ENCODE results near the gene ECEL1. TPM values are rescaled to one million over a fixed set of nuclear protein-coding genes. Genes with fewer than 3 reads are reported as not detected.
"Not testable (repeated sequence)": the region's sequence is repeated elsewhere in the genome, so short reads cannot be mapped to it uniquely, and the experiment has no call there.

Gene ECEL1
- total RNA-seq, 2 donors from 2014 or later, result not detected

DNA sequence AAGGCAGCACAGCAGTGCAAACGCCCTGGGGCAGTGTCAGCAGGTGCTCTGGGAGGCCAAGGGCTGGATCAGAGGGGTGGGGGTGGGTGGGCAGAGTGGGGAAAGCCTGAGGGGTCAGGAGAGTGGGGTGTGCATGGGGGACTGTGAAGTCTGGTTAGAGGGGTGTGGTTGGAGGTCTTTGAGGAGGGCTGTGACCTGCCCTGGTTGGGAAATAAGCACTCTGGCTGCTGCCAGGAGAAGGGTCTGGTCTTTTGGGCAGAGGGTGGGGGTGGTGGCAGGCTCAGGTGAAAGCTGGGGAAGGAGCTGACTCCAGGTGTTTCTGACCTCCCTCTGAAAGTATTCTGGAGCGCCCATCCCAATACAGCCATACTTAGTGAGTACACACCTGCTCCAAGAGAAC, 27.5 kb downstream of the ECEL1 start:
- Mint-ChIP-seq H3K27ac (no peak overlapping the region), H3K36me3 (no peaks in the 10 kb centered on the region), H3K9me3 (no peaks in the 10 kb centered on the region)
- no peak for ATAC-seq
- peak in 1 of 2 donors; percentile 6 for DNase-seq (ENCODE audit: low spot score in 2 of 2)

DNA sequence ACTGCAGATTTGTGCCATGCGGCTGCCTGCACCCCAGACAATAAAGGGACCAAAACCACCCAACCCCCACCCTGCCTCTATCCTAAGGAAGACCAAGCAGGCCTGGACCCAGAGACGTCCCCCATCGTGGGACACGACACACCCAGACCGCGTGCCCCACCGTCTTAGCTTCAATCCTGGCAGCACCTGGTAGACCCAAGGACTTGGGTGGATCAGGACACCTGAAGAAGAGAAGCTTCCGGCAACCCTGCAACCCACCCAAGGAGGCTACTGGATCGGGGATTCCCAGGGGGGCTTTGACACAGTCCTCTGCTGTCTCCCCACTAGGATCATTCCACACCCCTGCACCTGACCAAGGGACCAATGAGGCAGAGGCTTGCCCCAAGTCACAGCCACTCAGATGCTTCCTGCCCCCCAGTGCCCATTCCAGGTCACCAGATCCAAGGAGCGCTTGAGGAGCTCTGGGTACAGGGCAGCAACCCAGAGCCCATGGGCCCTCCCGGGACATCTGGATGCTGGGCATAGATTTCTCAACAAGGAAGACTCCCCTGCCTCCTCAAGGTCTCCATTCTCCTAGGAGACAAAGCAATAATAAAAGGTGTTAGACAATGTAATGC, 28.1 kb downstream of the ECEL1 start:
- H3K36me3 Mint-ChIP-seq, result no peaks in the 10 kb centered on the region
- DNase-seq (ENCODE audit: low spot score in 2 of 2), result peak in 1 of 2 donors; percentile 49
- ATAC-seq, result no peak
- no peak overlapping the region for H3K27ac Mint-ChIP-seq
- H3K9me3 Mint-ChIP-seq, result no peaks in the 10 kb centered on the region

DNA sequence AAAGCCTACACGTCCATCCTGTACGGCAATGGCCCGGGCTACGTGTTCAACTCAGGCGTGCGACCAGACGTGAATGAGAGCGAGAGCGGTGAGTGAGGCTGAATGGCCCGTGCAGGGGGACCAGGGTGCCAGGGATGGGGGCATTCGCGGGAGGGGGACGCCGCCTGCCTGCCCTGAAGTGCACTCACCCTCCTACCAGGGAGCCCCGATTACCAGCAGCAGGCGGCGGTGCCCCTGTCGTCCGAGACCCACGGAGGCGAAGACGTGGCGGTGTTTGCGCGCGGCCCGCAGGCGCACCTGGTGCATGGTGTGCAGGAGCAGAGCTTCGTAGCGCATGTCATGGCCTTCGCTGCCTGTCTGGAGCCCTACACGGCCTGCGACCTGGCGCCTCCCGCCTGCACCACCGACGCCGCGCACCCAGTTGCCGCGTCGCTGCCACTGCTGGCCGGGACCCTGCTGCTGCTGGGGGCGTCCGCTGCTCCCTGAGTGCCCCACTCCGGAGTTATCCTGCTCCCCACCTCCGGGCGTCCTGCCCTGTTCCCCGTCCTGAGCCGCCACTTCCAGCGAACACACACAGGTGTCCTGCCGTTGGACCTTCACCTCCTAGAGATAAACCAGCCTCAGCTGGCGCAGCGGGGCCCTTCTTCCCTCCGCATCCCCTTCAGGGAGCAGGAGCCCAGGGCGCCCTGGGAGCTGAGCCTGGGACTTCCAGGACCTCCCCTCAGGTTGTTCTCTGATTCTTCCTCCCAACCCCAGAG, 28.8 kb downstream of the ECEL1 start:
- no peaks in the 10 kb centered on the region for H3K9me3 Mint-ChIP-seq
- ATAC-seq (no peak), DNase-seq (ENCODE audit: low spot score in 2 of 2) (peak in 1 of 2 donors; percentile 45)
- no peaks in the 10 kb centered on the region for H3K36me3 Mint-ChIP-seq
- no peak overlapping the region for H3K27ac Mint-ChIP-seq

DNA sequence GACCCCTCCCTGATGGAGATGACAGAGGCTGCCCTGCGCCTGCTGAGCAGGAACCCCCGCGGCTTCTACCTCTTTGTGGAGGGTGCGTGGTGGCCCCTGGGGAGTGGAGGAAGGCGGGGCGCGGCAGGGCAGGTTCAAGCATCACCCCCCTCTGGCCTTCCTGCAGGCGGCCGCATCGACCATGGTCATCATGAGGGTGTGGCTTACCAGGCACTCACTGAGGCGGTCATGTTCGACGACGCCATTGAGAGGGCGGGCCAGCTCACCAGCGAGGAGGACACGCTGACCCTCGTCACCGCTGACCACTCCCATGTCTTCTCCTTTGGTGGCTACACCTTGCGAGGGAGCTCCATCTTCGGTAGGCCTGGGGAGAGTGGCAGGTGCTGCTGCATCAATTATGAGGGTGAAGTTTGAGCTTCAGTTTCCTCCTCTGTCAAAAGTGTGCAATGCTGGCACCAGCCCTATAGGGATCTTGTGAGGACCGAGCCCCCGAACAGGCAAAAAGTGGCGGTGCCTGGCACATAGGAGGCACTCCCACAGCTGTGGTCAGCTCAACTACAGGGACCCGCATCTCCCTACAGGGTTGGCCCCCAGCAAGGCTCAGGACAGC, 29.5 kb downstream of the ECEL1 start:
- ATAC-seq, result no peak
- no peaks in the 10 kb centered on the region for H3K9me3 Mint-ChIP-seq
- no peaks in the 10 kb centered on the region for H3K36me3 Mint-ChIP-seq
- H3K27ac Mint-ChIP-seq, result no peak overlapping the region
- peak in 1 of 2 donors; percentile 44 for DNase-seq (ENCODE audit: low spot score in 2 of 2)

DNA sequence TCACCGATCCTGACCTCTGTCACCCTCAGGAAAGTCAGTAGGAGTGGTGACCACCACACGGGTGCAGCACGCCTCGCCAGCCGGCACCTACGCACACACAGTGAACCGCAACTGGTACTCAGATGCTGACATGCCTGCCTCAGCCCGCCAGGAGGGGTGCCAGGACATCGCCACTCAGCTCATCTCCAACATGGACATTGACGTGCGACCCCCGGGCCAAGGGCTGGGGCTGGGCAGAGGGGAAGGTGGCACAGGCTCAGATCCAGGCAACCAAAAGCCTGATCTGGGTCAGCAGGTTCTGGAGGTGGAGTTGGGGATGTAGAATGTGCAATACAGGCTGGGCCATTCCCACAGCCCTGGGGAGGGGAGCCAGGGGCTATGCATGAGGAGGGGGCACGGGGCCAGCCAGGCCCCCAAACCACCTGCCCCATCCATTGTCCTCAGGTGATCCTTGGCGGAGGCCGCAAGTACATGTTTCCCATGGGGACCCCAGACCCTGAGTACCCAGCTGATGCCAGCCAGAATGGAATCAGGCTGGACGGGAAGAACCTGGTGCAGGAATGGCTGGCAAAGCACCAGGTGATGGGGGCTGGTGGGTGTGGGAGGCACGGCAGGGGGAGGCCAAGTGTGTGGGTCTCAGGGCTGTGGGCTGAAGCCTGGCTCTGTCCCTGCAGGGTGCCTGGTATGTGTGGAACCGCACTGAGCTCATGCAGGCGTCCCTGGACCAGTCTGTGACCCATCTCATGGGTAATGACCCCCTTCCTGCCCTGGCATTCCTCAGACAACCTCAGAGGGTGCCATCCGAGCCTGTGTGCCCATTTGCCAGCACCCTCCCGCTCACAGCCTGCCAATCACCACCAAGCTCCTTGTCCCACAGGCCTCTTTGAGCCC, 30.3 kb downstream of the ECEL1 start:
- DNase-seq (ENCODE audit: low spot score in 2 of 2), result peak in 1 of 2 donors; percentile 51
- ATAC-seq, result no peak
- H3K9me3 Mint-ChIP-seq, result no peaks in the 10 kb centered on the region
- H3K36me3 Mint-ChIP-seq, result no peaks in the 10 kb centered on the region
- H3K27ac Mint-ChIP-seq, result no peak overlapping the region

DNA sequence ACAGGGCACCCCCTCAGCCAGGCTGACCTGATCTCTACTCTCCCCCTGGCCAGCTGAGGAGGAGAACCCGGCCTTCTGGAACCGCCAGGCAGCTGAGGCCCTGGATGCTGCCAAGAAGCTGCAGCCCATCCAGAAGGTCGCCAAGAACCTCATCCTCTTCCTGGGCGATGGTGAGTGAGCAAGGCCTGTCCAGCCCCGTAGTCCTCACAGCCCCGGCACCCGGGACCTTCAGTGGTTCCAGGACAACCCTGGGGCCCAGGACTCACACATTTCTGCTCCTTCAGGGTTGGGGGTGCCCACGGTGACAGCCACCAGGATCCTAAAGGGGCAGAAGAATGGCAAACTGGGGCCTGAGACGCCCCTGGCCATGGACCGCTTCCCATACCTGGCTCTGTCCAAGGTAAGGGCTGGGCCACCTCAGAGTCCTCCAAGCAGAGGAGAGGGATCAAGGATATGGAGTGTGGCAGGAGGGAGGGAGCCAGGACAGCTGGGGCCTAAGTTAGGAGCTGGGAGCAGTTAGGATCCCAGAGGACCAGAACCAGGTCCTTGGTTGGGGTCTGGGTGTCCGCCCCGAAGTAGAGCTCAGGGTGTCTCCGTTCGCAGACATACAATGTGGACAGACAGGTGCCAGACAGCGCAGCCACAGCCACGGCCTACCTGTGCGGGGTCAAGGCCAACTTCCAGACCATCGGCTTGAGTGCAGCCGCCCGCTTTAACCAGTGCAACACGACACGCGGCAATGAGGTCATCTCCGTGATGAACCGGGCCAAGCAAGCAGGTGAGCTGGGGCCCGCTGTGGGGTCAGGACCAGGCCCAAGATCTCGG, 31.1 kb downstream of the ECEL1 start:
- no peak for ATAC-seq
- DNase-seq (ENCODE audit: low spot score in 2 of 2), result peak in 1 of 2 donors; percentile 41
- Mint-ChIP-seq H3K36me3 (no peaks in the 10 kb centered on the region), H3K27ac (no peak overlapping the region), H3K9me3 (no peaks in the 10 kb centered on the region)

DNA sequence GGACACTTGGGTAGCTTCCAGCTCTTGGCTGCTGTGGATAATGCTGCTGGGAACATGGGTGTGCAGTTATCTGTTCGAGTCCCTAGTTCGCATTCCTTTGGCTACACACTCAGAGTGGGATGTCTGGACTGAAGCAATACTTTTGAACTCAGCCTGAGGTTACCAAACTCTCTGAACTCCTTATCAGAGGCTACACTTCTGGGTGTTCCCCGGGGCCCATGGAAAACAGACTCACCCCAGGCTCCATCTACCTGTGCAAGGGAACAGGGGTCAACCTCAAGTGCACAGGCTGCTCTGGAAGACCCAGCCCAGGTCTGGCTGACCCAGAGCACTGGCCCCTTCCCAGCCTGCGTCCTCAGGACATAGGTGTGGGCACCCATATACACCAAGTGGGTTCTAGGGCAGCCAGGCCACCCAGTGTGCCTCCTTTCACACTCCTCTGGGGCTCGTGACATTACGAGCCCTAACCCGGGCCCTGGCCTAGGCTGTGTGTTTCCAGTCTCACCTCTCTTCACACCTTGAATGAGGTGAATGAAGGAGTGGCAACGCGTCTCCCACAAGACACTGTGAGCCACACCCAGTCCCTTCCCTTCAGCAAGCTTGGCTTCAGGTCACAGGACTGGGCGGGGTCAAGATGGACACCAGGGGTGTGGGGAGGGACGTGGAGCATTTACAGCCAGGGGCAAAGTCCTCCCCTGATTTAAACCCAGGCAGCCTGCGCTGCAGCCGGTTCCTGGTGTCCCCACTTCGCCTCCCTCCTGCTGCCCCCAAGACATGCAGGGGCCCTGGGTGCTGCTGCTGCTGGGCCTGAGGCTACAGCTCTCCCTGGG, 32.0 kb downstream of the ECEL1 start, which contains the start of gene ALPI:
Gene ALPI, plus strand, starts transcription at position 728 of the 830 bp plus-strand sequence. Its CDS starts 47 bp downstream, at position 775.
- H3K36me3 Mint-ChIP-seq, result no peaks in the 10 kb centered on the region
- no peak within 1 kb of the TSS for H3K27ac Mint-ChIP-seq
- ATAC-seq, result no peak
- peak in 1 of 2 donors; percentile 49 for DNase-seq (ENCODE audit: low spot score in 2 of 2)
- no peaks in the 10 kb centered on the region for H3K9me3 Mint-ChIP-seq

DNA sequence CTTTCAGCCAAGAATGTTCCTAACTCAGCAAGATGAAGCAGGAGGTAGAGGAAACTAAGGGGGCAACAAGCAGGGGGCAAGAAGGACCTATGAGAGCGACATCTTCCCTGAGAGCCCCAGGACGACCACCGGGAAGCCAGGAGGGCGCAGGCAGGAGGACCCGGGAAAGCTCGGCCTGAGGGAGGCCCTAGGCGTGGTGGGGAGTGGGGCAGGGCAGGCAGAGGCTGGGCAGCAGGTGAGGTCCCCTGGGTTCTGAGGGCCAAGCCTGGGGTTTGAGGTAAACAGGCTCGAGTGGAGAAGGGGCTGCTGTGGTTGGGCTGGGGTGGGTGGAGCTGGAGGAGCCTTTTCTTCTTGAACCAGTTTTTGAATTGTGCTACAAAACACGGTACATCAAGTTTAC, 33.0 kb downstream of the ECEL1 start:
- no peak for ATAC-seq
- no peaks in the 10 kb centered on the region for H3K9me3 Mint-ChIP-seq
- no peaks in the 10 kb centered on the region for H3K36me3 Mint-ChIP-seq
- peak in 1 of 2 donors; percentile 44 for DNase-seq (ENCODE audit: low spot score in 2 of 2)
- H3K27ac Mint-ChIP-seq, result no peak overlapping the region

DNA sequence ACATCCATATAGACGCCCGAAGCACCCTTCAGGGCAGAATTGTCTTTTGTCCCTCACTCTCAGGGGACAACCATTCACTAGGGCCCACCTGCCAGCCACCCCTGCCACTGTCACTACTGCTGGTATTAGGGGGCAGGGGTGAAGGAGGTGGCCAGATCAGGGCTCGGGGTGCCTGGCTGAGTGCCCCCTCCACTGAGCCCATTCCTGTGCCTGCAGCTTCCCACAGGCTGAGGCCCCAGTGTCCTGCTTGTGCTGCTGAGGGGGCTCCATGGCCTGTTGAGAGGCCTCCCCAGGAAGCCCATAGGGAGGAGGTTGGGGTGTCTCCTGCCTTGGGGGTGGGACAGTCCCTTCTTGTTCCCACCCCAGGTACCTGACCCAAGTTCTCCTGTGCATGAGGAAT, 36.0 kb downstream of the ECEL1 start:
- H3K27ac Mint-ChIP-seq, H3K9me3 Mint-ChIP-seq: not testable (repeated sequence)

DNA sequence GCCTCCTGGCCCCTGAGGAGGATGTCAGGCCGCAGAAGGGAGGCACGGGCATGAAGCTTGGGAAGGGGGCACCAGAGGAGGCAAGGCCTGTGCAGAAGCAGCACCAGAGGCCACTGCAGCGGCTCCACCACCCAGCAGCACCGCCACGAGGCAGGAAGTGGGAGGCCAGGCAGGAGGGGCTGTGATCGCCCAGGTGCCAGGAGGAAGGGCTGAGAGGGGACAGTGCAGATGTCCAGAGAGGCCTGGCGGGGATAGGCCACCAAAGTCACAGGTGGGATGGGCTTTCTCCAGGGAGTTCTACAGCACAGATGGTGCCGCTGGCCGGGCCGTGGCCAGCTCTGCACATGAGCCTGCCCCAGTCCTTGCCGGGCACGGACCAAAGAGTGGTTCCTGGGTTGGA, 37.7 kb downstream of the ECEL1 start:
- DNase-seq (ENCODE audit: low spot score in 2 of 2), result no peak
- Mint-ChIP-seq H3K9me3 (no peaks in the 10 kb centered on the region), H3K36me3 (no peaks in the 10 kb centered on the region), H3K27ac (no peak overlapping the region)
- no peak for ATAC-seq

More for the DNA sequence above, 36.0 kb downstream of the ECEL1 start:
- H3K36me3 Mint-ChIP-seq; ATAC-seq; DNase-seq (ENCODE audit: low spot score in 2 of 2): not testable (repeated sequence)

DNA sequence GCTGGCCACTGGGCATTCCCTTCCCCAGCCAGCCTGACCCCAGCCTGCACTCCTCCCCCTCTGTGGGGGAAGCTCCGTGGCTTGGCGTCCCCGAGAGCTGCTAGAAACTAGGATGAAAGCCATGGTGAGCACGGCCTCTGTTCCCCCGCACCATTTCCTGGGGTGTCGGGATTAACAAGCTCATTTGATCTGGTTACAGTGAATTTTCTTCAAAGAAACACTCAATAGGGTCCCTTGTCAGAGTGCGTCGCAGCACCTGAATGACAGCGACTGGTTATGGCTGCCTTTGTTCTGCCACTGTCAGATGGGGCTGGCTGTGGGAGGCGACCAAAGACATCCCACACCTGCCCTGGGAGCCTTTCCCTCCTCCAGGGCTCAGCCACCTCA, 39.3 kb downstream of the ECEL1 start:
- ATAC-seq (no peak), DNase-seq (ENCODE audit: low spot score in 2 of 2) (no peak)
- Mint-ChIP-seq H3K36me3 (no peaks in the 10 kb centered on the region), H3K27ac (no peak overlapping the region), H3K9me3 (no peaks in the 10 kb centered on the region)

DNA sequence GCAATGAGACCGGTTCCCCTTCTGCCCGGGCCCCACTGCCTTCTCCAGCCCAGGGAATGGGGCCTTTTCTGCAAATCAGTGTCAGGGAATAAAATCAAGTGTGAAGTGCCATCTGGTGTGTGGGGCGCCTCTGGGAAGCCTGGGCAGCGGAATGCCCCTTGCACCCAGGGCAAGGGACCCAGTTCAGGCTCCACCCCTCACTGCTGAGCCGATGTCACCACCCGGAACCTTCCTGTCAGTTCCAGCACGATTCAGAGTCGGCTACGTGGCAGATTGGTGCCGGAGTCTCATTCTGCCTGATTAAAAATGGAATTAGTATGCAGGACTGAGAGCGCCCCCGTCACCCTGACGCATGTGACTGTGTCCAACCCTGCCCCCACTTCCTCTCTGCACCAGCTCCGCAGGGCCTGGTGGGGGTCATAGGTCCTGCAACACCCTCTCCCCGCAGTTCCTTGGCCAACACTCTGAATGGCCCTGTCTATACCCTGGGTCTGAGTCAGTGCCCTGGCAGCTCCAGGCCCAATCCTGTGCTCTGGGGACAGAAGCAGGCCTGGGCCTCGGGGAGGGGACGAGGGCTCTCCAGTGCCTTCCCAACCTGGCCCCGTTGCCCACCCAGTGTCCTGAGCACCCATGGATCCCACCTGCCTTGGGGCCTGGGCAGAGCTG, 39.9 kb downstream of the ECEL1 start:
- no peak for DNase-seq (ENCODE audit: low spot score in 2 of 2)
- no peak for ATAC-seq
- Mint-ChIP-seq H3K9me3 (no peaks in the 10 kb centered on the region), H3K27ac (no peak overlapping the region), H3K36me3 (no peaks in the 10 kb centered on the region)

DNA sequence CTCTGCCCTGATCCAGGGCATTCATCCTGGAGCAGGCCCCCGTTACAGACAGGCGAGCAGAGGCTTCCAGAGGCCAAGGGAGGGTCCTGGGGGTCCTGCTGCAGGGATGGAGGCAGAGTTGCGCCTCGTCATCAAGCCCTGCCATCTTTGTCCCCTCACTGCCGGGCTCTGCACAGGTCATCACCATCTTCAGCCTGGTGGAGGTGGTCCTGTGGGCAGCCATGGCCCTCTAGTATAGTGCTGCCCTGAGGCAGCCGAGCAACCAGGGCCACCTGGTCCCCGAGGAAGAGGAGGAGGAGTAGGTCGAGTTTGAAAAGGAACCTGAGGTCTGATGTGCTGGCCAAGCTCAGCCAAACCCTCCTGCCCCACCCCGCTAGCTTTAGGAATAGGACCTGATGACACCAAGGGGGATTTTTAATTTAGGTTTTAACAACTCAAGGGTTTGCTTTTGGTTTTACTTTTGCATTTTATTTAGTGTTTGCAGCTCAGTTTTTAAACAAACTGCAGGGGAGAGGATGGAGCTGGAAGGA, 40.5 kb downstream of the ECEL1 start:
- Mint-ChIP-seq H3K27ac (no peak overlapping the region), H3K9me3 (no peaks in the 10 kb centered on the region), H3K36me3 (no peaks in the 10 kb centered on the region)
- ATAC-seq, result no peak
- DNase-seq (ENCODE audit: low spot score in 2 of 2), result no peak

DNA sequence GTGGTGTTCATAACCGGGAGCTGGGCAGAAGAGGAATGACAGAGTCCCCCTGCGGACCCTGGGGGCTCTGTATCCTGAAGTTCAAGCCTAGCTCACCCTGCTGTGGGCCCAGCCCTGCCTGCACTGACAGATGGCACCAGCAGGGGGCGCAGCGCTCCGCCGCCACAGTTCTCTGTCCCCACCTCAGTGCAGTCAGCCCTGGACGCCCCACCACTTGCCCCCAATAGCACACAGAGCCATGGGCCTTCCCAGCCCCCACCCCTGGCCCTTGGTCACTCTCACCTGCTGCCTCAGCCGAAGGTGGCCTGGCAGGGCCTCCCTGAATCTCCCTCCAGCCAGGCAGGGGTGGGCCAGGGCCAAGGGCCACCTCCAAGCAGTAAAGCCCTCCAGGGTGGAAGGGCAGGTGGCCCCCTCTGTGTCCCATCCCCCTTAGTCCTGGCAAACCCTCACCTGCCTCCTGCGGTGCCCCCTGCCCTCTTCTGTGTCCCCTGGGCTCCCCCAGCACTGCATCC, 41.3 kb downstream of the ECEL1 start:
- not testable (repeated sequence) for H3K9me3 Mint-ChIP-seq; DNase-seq (ENCODE audit: low spot score in 2 of 2); H3K36me3 Mint-ChIP-seq; H3K27ac Mint-ChIP-seq
- peak; percentile 53 to 66 for ATAC-seq
